ENCODE results near the gene LIPG.

Gene LIPG

DNA sequence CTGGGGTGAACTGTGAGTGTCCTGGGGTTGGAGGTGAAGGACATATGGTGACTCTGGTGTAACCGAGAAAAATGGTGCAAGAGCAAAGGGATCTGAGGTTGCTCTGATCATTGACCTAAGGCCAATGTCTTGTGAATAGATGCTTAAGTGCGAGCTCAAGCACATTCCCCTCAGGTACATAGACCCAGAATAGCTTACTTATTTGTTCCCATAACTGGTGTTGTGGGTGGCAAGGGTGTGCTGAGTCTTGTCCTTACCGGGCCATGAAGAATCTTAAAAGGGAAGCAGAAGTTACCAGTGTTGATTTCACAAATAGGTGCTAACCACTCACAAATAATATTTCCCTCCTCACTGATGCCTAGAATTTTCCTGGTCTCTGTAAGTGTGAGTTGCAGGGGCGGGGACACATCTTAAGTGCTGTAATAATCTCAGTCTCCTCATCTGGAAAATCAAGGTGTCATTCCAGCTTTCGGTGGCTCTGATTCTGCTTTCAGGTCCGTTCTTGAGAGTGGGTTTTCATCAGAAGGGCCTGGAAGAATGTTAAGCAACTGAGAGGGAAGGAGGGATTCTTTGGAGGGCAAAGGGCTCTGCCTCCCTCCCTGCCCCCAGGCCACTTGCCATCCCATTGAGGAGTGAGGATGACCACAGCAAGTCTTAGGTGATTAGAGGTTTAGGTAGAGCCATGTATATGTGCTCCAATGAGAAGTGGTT, 54.9 kb downstream of the LIPG start:
- DNase-seq, result no peak

DNA sequence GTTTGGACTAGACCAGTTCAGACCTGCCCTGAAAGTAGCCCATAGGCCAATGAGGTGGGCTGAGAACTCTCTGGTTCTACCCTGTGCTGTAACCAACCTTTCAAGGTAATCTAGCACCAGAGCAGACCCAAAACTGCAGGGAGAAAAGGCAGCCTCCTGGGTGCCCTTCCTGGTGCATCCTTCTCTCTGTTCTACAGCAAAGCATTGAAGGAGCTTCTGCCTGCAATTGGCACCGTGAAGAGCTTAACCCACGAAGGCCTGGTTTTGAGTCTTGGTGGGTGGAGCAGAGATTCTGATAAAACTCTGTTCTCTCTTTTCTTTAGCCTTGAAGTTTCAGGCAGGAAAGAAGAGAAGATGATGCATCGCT, 55.5 kb downstream of the LIPG start:
- no peak for DNase-seq

DNA sequence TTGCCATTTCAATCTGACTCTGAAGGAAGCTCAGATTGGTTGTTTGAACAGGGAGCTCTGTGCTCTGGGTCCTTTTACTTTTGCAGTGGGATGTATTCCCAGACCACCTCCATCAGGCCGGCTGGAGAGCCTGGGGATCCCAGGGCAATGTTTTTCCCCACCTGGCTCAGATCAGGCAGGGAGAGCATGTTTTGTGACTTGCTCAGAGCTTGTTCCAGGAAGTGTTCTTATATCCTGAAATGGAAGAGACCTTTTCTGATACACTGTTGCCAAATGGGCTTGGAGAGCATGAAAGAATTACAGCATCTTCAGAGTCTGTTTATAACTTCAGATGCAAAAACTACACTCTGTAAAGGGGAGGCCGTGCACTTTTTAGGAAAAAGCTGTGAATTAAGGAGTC, 56.0 kb downstream of the LIPG start:
- no peak for DNase-seq

DNA sequence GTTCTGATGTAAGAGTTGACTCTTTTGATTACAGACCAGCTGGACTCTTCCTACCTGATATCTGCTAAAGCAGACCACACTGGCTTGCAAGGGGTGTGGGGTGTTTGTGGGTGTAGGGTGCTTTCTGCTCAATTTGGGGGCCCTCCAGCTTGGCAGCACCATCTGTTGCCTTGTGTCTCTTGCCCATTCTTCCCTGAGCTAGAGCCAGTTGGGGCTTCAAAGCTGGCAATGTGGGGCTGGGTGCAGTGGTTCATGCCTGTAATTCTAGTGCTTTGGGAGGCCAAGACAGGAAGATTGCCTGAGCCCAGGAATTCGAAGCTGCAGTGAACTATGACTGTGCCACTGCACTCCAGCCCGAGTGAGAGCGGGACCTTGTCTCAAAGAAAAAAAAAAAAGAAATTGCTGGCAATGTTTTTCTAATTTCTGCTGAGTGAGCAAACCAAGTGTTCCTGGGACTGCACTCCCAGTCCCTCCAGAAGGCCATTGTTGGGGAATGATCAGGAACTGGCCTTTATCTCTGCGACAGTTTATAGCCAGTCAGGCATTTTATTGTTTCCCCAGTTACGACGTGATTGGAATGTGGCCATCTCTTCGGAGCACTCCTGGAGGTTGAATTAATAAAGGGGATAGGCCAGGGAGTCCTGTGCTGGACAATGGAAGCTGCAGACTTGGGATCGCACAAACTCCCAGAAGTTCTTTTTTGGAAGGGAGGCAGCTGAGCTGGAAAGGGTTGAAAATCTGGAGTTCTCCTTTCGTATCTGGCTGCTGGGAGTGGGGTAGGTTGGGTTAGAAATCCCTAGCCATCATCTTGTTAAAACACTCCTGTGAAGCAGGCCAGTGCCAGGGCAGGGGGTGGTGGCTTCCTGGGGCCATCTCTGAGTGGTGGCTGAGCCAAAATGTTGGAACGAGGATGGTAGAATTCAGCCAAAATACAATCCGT, 57.2 kb downstream of the LIPG start:
- no peak for DNase-seq

DNA sequence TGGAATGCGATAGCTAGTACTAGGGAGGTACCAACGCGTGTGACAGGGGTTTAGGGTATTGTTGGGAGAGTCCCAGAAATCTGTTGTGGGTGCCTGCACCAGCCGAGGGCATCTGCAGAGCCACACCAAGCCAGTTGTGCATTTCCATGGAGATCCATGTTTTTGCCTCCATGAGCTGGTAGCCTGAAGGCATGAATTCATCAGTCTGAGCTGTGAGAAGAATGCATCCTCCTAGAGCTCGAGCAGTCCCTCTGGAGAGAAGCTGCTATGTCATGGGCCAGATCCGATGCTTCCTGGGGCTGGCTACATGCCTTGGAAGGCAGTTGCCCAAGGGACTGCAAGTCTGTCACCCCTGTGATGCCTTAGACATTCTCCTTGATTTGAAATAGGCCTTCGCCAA, 57.9 kb downstream of the LIPG start:
- DNase-seq, result no peak

DNA sequence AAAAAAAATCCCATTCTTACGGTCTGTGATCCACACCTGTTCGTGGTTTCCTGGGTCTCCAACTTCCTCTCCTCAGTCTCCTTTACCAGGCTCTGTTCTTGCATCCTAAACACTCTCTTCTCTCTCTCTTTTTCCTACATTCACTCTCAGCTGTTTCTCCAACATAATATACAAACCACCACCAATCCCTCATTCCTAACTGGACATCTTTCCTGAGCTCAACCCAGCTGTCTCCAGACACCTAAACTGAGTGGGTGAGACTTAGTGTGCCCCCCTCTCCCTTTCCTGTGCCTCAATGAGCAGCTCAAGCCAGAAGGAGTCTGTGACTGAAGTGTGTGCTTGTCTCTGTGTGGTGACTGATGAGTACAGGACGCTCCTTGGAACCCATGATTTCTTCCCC, 59.4 kb downstream of the LIPG start:
- no peak for DNase-seq

DNA sequence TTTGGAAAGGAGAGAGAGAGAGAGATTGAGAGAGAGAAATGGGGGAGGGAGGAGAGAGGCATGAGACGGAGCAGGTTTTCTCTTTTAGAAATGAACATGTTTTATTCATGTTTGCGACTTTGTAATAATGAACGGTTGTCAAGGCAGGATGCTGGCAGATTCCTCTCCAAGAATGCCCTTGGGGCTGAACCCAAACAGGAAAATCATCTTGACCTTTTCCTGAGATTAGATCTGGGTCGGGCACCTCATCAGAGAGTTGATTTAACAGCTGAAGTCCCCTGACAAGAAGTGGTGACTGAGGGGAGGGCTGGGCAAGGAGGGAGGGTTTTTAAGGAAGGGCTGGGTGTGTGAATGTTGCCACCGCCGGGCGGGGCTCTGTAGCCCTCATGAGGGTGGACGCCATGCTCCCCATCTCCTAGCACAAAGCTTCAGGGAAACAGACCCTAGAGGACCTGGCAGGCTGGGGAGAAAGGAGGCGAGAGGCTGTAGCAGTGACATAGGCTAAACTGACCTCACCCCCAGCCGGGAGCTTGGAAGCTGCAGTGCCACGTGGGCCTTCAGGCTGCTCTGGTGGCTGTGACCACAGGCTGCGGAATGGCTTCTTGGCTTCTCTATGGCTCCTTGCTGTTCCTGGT, 60.0 kb downstream of the LIPG start:
- DNase-seq, result no peak

DNA sequence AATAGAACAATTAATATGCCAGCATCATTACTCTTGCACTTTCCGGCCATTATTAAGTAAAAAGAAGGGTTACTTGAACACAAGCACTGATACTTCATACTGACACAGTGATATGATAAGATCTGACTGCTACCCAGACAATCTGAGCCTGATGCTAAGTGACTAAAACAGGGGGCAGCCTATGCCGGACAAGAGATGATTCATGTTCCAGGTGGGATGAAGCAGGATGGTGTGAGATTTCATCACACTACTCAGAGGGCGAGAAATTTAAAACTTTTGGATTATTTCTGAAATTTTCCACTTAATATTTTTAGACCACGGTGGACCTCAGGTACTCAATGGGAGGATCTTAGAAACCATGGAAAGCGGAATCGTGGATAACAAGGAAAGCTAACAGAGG, 61.7 kb downstream of the LIPG start:
- no peak for DNase-seq

DNA sequence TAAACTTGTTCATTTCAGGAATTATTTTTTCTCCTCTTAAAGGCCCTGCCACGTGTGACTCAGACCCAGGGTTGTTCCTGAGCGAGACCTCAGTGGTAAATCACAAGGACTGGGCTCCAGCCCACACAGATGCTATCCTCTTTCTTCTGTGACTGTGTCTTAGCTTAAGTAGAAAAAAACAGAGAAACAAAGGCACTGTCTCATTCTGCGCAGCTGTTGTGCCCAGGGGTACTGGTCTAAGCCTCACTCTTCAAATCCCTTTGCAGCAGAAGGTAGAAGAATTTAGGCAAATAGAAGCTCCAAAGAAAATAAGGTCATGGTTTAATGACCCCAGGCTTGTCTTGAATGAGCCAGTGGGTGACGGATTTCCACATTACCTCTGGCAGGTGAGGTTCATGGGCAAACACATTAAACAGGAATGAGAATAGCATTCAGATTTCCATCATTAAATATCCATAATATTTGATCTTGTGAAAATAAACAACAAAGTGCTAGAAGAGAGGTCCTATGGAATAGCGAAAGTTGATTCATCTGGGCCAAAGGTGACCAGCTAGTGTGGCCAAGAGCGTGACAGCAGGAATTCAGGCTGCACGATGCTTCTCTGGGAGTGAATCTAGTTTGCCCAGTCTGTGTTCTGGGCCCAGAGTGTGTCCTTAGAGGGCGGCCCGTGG, 63.3 kb downstream of the LIPG start:
- DNase-seq, result no peak

DNA sequence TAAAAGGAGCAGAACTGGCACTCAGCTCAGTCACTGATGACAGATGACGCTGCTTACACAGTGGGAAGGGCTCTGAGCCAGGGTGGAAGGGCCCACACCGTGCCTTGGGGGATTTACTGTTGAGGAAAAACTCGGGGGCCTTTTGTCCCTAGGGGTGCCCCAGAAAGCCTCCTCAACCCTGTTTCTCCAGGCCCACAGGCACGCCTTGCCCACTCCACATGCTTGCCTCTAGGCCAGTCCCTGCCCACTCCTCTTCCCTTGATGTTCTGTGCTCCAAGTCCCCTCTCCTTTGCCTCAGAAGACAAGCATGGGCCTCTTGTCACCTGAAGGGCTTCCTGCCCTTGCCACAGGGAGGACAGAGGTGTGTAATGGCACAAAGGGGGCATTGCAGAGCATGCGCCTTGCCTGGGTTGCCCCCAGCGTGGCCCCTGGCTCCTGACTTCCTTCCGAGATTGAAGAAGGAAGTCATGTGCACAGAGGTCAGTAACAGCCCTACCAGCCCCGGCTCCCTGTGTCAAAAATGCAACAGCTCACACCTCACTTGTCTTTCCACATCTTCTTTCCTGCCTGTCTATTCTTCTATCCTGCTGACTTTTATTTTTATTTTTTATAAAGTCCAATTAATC, 65.1 kb downstream of the LIPG start:
- no peak for DNase-seq

DNA sequence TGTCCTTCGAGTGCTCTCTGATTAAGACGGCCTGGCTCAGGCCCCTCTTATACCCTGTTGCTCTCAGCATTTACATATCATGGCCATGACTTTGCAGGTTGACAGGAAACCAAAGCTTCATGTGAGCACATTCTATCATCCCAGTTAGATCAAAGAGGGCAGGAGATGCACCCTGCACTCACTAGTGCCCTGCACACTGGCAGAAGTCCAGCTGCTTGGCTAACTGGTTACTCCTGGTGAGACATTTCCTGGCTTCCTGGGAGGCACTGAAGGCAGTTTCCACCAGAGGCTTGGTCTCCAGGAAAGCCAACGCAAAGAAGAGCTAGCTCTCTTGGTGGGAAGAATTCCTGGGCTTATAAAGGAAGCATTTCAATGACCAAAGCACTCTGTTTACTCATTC, 66.3 kb downstream of the LIPG start:
- DNase-seq, result no peak

DNA sequence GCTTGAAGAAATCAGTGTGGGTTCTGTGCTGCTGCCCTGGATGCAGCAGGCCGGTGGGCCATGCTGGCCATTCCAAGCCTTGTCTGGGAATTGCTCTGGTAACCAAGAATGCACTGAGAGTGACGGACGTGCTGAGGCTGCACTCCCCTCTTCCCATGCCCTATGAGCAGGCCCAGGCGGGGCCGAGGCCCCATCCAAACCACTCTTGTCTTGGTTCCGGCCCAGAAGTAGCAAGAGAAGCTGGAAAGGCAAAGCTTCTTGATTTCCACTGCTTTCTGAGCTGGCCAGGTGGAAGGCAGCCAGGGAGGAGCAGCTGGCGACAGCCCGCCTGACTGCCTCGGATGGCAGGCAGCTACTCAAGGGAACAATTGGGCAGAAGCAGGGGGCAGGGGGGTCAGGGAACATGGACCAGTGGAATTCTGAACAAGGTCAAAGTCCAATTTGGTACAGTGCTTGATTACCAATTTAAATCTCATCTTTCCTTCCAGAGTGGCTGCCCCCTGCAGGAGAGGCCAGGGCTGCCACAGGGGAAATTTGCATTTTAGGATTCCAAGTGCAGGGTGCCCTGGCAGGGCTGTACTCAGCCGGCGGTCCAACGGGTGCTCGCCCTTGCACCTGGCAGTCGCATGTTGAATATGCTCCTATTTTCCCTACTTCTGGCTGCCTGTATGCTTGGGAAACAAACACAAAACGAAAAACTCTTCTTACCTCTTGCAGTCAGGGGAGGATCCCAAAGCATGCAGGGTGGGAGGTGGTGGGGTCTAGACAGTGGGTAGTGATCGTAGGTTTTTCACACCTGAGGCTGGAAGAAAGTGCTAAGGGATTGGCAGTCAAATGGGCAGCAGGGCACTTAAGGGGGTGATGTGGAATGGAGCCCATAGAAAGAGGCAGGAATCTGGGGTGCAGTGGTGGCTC, 67.3 kb downstream of the LIPG start:
- no peak for DNase-seq

DNA sequence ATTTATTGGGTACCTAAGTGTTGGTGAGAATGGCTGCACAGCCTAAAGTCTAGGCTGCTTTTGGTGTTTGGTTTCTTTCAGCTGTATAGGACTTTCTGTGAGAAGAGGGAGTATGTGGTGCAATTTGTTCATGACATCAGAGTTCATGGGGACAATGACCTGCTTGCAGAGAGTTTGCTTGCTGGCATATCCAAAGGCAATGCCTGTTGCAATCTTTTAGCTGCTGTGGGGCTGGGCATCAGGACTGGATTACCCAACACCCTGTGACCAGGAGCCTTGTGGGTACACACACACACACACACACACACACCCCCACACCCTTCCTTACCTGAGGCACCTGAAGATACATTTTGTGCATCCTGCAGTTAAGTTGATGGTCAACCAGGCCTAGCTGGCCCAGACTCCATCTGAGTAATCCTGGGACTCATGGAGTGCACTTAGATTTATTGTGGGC, 68.4 kb downstream of the LIPG start:
- no peak for DNase-seq

DNA sequence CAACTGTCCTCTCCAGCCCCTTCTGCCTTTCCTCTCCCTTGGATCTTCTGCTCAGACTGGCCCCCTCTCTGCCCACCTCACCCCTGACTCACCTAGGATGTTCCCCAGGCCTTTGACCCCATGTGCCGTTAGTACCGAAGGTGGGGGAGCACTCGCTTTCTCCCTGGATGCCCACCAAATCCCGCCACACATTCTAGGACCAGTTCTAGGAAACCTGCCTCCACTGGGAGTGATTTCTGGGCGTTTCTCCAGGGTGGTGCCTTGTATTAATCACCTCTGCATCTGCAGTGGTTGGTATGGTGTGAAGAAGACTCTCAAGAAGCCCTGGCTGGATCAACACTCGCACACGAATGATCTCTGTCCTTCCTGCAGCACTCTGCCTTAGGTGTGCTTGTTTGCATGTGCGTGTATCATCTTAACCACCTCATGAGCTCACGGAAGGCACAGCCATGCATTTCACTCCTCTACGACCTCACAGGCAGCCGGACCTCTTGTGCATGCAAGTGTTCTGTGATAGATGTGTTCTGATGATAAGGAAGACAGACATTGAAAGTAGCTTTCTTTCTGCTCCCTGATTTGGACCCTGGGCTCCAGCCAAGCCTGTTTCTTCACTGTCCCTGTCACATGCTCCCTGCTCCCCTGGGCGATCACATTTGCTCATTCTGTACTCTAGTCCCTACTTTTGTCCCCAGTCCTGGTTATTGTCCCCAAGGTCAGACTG, 69.4 kb downstream of the LIPG start:
- DNase-seq, result no peak

DNA sequence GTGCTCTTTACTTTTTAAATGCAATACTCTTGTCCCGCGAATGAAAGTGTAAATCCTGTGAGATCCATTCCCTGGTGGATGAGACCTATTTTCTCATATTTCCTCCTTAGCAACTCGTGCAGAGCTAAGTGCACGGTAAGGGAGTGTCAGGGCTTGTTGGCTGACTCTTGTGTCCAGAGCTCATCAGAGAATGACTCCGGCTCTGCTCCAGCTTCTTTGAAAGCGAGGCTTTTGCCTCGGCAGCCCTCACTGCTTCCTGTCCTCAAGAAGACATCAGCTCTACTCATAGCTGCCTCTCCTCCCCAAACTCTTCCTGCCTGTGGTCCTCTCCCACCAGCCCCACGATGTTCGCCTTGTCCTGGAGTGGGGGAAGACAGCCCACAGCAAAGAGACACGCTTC, 70.7 kb downstream of the LIPG start:
- no peak for DNase-seq

DNA sequence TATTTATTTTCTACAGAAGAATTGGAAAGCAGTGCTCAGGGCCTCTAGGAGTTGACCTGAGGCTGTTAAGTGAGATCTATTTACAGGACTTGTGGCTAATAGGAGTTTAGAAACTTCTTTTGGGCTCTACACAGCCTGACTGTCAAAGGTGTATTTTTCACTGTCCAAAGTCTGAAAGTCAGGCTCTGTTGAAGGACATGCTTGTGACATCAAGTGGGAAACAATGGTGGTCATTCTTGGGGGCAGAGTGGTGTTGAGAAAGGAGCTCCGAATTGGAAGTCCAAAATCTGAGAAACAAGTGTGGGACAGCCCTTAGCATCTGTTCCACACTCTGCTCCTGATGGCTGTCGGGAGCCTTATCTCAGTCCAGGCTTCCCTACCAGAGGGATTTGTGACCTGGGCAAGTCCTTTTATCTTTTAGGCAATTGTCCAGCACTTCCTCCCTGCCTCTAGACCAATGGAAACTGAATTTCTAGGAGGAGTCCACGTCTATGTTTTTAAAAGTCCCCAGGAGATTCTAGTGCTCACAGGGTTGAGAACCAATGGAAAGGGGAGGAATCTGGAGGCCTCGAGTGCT, 76.4 kb downstream of the LIPG start:
- DNase-seq, result no peak

DNA sequence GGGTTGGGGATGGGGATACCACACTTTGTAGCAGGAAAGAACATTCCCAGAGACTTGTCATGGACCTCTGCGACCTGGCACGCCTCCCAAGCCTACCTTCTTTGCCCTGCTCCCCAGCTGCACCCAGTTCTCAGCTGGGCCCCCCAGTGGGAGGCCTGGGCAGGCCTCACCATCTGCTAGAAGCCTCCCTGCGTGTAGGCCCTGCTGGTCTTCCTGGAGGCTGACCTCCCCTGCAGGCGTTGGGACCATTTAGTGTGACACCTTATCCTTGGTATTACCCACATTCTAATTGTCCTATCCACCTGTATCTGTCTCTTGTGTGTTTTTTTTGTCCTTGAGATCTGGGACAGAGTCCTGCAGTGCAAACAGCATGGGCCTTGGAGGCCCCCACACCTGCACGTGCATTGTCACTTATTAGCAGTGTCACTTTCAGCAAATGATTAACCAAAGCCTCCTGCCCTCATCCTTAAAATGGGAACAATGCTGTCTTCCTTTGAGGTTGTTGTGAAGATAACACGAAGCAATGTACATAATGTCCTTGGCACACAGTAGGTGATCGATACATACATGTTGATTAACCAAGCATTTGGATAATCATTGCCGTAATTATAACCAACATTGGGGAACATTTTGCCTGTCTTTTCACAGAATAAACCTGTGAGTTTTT, 77.2 kb downstream of the LIPG start:
- no peak for DNase-seq

DNA sequence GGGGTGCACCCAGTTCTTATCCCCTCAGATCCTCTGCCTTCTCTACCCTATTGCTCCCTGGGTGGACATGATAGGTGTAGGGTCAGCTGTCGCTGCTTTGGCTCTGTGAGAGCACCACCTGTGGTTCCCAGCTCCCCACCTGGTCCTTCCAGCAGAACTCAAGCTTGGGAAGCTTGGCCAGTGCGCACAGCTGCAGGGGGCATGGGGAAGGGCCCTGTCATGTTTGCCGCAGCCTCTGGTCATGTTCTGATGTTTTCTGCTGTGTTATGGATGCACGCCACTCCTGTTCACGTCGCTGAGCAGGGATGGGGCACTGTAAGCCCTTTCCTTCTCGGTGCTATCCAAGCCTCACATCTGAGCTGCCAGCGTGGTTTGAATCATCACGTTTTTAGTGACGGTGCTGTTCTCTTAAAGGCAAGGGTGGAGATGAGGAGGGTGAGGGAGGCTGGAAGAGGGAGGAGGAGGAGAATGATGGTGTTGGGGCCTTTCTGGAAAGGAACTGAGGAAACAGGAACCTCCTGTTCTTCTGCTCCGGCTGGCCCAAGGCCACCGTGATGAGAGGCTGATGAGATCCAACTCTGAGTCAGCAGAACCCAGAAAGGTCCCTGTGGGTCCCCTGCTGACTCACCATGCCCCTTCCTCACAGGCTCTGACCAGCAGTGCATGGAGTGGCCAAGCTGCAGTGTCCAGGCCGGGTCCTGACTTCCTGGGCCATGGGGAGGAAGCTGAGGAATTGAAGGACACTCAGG, 78.0 kb downstream of the LIPG start:
- DNase-seq, result no peak

DNA sequence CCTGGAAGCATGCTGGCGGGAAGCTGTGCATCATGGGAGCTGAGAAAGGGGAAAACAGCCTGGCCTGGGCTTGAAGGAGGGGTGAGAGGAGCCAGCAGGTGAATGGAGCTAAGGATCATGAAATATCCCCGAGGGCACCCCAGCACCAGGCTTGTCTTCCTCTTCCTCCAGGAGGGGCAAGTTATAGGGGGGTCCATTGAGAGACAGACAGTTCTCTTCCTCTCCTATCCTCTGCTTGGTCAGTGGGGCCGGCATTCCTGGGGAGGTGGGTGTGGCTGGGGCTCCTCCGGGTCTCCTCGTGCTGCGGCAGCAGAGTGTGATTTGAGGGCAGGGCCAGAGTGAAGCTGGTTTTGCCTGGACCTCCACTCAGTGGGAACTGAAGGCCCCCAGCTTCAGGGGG, 78.9 kb downstream of the LIPG start:
- no peak for DNase-seq
